Measurements from ENCODE around the gene CYS1. TPM values are rescaled to one million over a fixed set of nuclear protein-coding genes. Genes with fewer than 3 reads are reported as not detected.

CYS1 gene
- total and polyA plus RNA-seq, 2 of the 8 experiments (the other 6 are each of a cell fraction or from before 2014, with no cell fraction given), result 0.09 to 0.13 TPM

DNA sequence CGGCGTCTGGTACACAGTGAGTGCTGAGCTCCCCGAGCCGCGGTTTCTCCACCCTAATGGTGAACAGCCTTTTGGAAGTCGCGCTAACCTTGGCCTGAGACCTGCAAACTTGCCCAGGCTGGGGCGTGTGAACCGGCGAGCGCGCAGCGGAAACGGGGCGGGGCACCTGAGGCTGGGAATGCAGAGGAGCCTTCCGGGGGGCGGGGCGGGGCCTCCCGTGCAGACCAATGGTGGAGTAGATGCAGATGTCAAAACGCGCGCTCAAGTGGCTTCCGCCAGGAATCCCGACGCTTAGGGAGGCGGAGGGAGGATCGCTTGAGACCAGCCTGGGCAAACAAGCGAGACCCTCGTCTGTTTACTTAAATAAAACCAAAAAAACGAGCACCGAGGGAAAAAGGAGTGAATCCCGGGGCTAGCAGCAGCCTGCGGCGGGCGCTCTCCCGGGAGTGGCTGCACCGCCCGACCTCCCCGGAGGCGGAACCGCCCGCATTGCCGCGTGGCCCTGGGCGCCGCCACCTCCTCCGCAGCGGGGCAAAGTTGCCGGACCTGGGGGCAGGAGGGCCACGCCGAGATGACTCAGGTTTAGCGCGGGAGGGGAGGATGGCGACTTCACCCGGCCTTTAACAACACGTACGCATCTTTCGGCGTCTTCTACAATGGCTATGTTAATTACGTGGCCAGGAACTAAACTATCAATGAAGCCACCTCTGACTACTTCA lies 40.1 kb upstream of the CYS1 start (continued):
- TF ChIP-seq FOSL1 (IDR thresholded peaks at IDR 0.05; ENCODE audit: insufficient read depth, low read depth, low read length) (no peak), MAFK (IDR thresholded peaks at IDR 0.05; ENCODE audit: low read depth, low read length) (peak; percentile 17; the same call in 1 of the 2 replicates), HDAC2 (IDR thresholded peaks at IDR 0.05; ENCODE audit: borderline replicate concordance in 1 of 2, low read depth in 2 of 2, low read length in 2 of 2) (peak in 1 of 2 experiments; percentile 50; a peak in 1 of 4 replicates), SAP30 (IDR thresholded peaks at IDR 0.05; ENCODE audit: insufficient read depth, insufficient replicate concordance, low read length) (no peak), SUZ12 (IDR thresholded peaks at IDR 0.05; ENCODE audit: low read length) (no peak), RXRA (IDR thresholded peaks at IDR 0.05; ENCODE audit: insufficient read depth, low read depth, low read length) (no peak), BACH1 (IDR thresholded peaks at IDR 0.05; ENCODE audit: low read length) (no peak), RFX5 (IDR thresholded peaks at IDR 0.05; ENCODE audit: borderline replicate concordance, low read depth, low read length) (no peak), CREB1 (IDR thresholded peaks at IDR 0.05) (0 out of 2 replicates have a peak, but pooled peaks have one; percentile 9), CEBPB (IDR thresholded peaks at IDR 0.05; ENCODE audit: low read depth, low read length) (no peak), YY1 (IDR thresholded peaks at IDR 0.05; ENCODE audit: low read depth, low read length) (no peak), RNF2 (IDR thresholded peaks at IDR 0.05; ENCODE audit: borderline replicate concordance, low read depth, low read length, missing control alignments, poor library complexity, severe bottlenecking) (no peak), POU5F1 (IDR thresholded peaks at IDR 0.05; ENCODE audit: low read depth, low read length) (no peak), TBP (IDR thresholded peaks at IDR 0.05; ENCODE audit: low read depth, low read length) (peak; percentile 69), BRCA1 (IDR thresholded peaks at IDR 0.05; ENCODE audit: low read depth, low read length) (no peak), EGR1 (IDR thresholded peaks at IDR 0.05; ENCODE audit: borderline replicate concordance, low read depth, low read length) (no peak), ASH2L (IDR thresholded peaks at IDR 0.05; ENCODE audit: low read length) (peak; percentile 91), JUN (IDR thresholded peaks at IDR 0.05; ENCODE audit: low read depth, low read length) (no peak), NRF1 (IDR thresholded peaks at IDR 0.05; ENCODE audit: low read depth, low read length) (peak; percentile 23; the same call in 1 of the 2 replicates), RAD21 (IDR thresholded peaks at IDR 0.05 in 1 of 2, conservative IDR thresholded peaks at IDR 0.05 in 1 of 2; ENCODE audit: low read depth in 2 of 2, low read length in 2 of 2) (no peak), SP2 (IDR thresholded peaks at IDR 0.05; ENCODE audit: low read length) (no peak), TAF1 (IDR thresholded peaks at IDR 0.05; ENCODE audit: low read depth, low read length) (peak; percentile 79), SP1 (IDR thresholded peaks at IDR 0.05; ENCODE audit: low read depth, low read length) (0 out of 2 replicates have a peak, but pooled peaks have one; percentile 58)
- TF ChIP-seq, protein P1, sequence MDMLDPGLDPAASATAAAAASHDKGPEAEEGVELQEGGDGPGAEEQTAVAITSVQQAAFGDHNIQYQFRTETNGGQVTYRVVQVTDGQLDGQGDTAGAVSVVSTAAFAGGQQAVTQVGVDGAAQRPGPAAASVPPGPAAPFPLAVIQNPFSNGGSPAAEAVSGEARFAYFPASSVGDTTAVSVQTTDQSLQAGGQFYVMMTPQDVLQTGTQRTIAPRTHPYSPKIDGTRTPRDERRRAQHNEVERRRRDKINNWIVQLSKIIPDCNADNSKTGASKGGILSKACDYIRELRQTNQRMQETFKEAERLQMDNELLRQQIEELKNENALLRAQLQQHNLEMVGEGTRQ (IDR thresholded peaks at IDR 0.05; ENCODE audit: low read length), result no peak

Data from H1 (cell line).